ENCODE measurements around the gene NSA2.

DNA sequence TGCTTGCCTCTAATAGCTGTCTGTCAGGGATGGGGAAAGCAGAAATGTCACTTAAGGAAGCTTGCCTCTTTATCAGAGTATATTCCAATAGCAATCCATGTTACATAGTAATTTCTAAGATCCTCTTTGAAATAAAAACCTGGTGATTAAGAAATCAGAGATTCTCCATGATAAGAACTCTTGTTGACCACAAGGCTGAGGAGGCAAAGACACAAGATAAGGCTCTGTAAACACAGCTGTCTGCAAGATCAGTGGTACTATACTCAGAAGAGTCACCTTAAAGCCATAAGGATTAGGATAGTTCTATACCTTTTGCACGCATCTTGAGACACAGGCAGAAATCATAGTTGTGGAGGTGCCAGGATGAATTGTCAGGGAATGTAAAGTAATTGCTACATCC is 41.7 kb upstream of the NSA2 start:
- TF ChIP-seq POLR2A (IDR thresholded peaks at IDR 0.05), result no peak
- no peak for TF ChIP-seq CTCF (IDR thresholded peaks at IDR 0.05)
